IMR-90 (cell line): Measurements from ENCODE around the gene RGL4. TPM values are rescaled to one million over a fixed set of nuclear protein-coding genes. Genes with fewer than 3 reads are reported as not detected.

ENCODE experiments used
- ATAC-seq: fragments of 200-7000 bp; cut with Tn5 transposase; 2 replicates; pipeline ENCODE4 v1.9.1; 2020; ENCODE audit warnings: low read depth, mild to moderate bottlenecking, moderate library complexity
- BruUV-seq: library from RNA; stranded (reverse); fragments of 400-500 nt; replicated peaks from 2 replicates; lab custom pipeline; 2021; lab: Mats Ljungman, UMichigan
- CTCF ChIA-PET: fragments of 300-600 bp; formaldehyde crosslinking; extraction: SDS; loops from one replicate; lab custom pipeline; 2021; ENCODE audit warnings: antibody characterized with exemption; lab: Yijun Ruan, JAX
- POLR2A ChIA-PET: fragments of 300-600 bp; sonication (Branson Sonifier 250); formaldehyde crosslinking; loops from one replicate; lab custom pipeline; 2022; ENCODE audit warnings: antibody characterized with exemption; ENCODE audit not compliant: unreplicated experiment; lab: Charles Lee
- DNase-seq: peaks from one replicate; pipeline ENCODE4 v3.0.0; 2013
- H2AFZ ChIP-seq: replicated peaks from 2 replicates; pipeline ENCODE3; 2013; ENCODE audit warnings: low read length, mild to moderate bottlenecking; ENCODE audit not compliant: poor library complexity
- H2AK5ac ChIP-seq: 2 replicates; pipeline ENCODE4 v1.6.1; 2013; ENCODE audit warnings: low read depth, low read length, inconsistent platforms
- H2AK9ac ChIP-seq: replicated peaks from 2 replicates; pipeline ENCODE3; 2013; ENCODE audit warnings: mild to moderate bottlenecking, low read depth, low read length, moderate library complexity; ENCODE audit not compliant: poor library complexity
- H2BK120ac ChIP-seq: 2 replicates; pipeline ENCODE4 v1.6.1; 2013; ENCODE audit warnings: low read depth, low read length, inconsistent platforms
- H2BK15ac ChIP-seq: 3 replicates; pipeline ENCODE4 v1.6.1; 2013; ENCODE audit warnings: low read depth, low read length, inconsistent platforms
- H2BK20ac ChIP-seq: 2 replicates; pipeline ENCODE4 v1.6.1; 2013; ENCODE audit warnings: low read depth, mild to moderate bottlenecking, inconsistent platforms, low read length, moderate library complexity
- H2BK5ac ChIP-seq: 2 replicates; pipeline ENCODE4 v1.6.1; 2013; ENCODE audit warnings: mild to moderate bottlenecking, low read depth, low read length, inconsistent platforms; ENCODE audit not compliant: poor library complexity, severe bottlenecking
- H3K14ac ChIP-seq: replicated peaks from 2 replicates; pipeline ENCODE4 v1.6.1; 2013; ENCODE audit warnings: low read depth, low read length, inconsistent platforms
- H3K18ac ChIP-seq: 2 replicates; pipeline ENCODE4 v1.6.1; 2013; ENCODE audit warnings: low read depth, low read length, control low read depth
- H3K23ac ChIP-seq: 2 replicates; pipeline ENCODE4 v1.6.1; 2013; ENCODE audit warnings: low read depth, low read length, inconsistent platforms
- H3K27ac ChIP-seq: 2 replicates; pipeline ENCODE4 v1.5.1; 2013; ENCODE audit warnings: mild to moderate bottlenecking, control low read depth, low read length; ENCODE audit not compliant: insufficient read depth
- H3K27me3 ChIP-seq: 2 replicates; pipeline ENCODE4 v1.6.1; 2013; ENCODE audit warnings: low read length; ENCODE audit not compliant: control insufficient read depth, insufficient read depth
- H3K36me3 ChIP-seq: 2 replicates; pipeline ENCODE4 v1.6.1; 2013; ENCODE audit warnings: low read length, mixed read lengths; ENCODE audit not compliant: control insufficient read depth, insufficient read depth
- H3K4ac ChIP-seq: 2 replicates; pipeline ENCODE4 v1.6.1; 2013; ENCODE audit warnings: low read depth, low read length, inconsistent platforms
- H3K4me1 ChIP-seq: 2 replicates; pipeline ENCODE4 v1.6.1; 2013; ENCODE audit warnings: low read length, mixed read lengths; ENCODE audit not compliant: control insufficient read depth, insufficient read depth
- H3K4me2 ChIP-seq: 2 replicates; pipeline ENCODE4 v1.6.1; 2013; ENCODE audit warnings: low read depth, mild to moderate bottlenecking, control low read depth, low read length, moderate library complexity
- H3K4me3 ChIP-seq: 2 replicates; pipeline ENCODE4 v1.5.1; 2013; ENCODE audit warnings: low read depth, mild to moderate bottlenecking, control low read depth, low read length, moderate library complexity; ENCODE audit not compliant: insufficient read depth
- H3K56ac ChIP-seq: 2 replicates; pipeline ENCODE4 v1.6.1; 2013; ENCODE audit warnings: low read length, inconsistent platforms; ENCODE audit not compliant: insufficient read depth; ENCODE audit errors: extremely low read depth
- H3K79me1 ChIP-seq, 2 experiments: 2 replicates each; pipeline ENCODE4 v1.6.1; 2013; ENCODE audit warnings: low read length in 2 of 2, inconsistent platforms in 1 of 2, low read depth in 1 of 2
- H3K9ac ChIP-seq: 2 replicates; pipeline ENCODE4 v1.6.1; 2013; ENCODE audit warnings: low read depth, low read length, control low read depth
- H3K9me1 ChIP-seq: 2 replicates; pipeline ENCODE4 v1.6.1; 2013; ENCODE audit warnings: low read length, inconsistent platforms; ENCODE audit not compliant: insufficient read depth
- H3K9me3 ChIP-seq: 2 replicates; pipeline ENCODE4 v1.6.1; 2013; ENCODE audit warnings: low read length; ENCODE audit not compliant: control insufficient read depth, insufficient read depth
- H4K20me1 ChIP-seq: 2 replicates; pipeline ENCODE4 v1.6.1; 2013; ENCODE audit warnings: low read length, inconsistent platforms; ENCODE audit not compliant: insufficient read depth
- H4K5ac ChIP-seq: 2 replicates; pipeline ENCODE4 v1.6.1; 2013; ENCODE audit warnings: mild to moderate bottlenecking, low read depth, low read length, control low read depth
- H4K8ac ChIP-seq, 2 experiments: 2 replicates each; pipeline ENCODE4 v1.6.1; 2013; ENCODE audit warnings: low read depth in 2 of 2, low read length in 2 of 2, control low read depth in 1 of 2, inconsistent platforms in 1 of 2
- H4K91ac ChIP-seq: 2 replicates; pipeline ENCODE4 v1.6.1; 2013; ENCODE audit warnings: low read depth, low read length, inconsistent platforms; ENCODE audit not compliant: insufficient read depth
- CEBPB ChIP-seq: IDR thresholded peaks from 2 replicates; pipeline ENCODE4 v1.6.1; 2012; ENCODE audit warnings: low read depth, low read length, improper control_type of control experiment
- ELK1 ChIP-seq: fragments of 150-350 bp; IDR thresholded peaks from 2 replicates; pipeline ENCODE4 v1.6.1; 2016; ENCODE audit warnings: low read depth, mild to moderate bottlenecking, low read length, moderate library complexity, borderline replicate concordance
- FOS ChIP-seq: fragments of 150-350 bp; IDR thresholded peaks from 2 replicates; pipeline ENCODE4 v1.6.1; 2016; ENCODE audit warnings: low read depth, low read length
- MXI1 ChIP-seq: IDR thresholded peaks from 2 replicates; pipeline ENCODE4 v1.6.1; 2012; ENCODE audit warnings: low read depth, mild to moderate bottlenecking, low read length, moderate library complexity, borderline replicate concordance
- NFE2L2 ChIP-seq: fragments of 150-350 bp; IDR thresholded peaks from 2 replicates; pipeline ENCODE4 v1.6.1; 2016; ENCODE audit warnings: low read depth, mild to moderate bottlenecking, low read length
- POLR2A ChIP-seq: IDR thresholded peaks from 2 replicates; pipeline ENCODE4 v1.6.1; 2012; ENCODE audit warnings: mild to moderate bottlenecking, low read depth, low read length
- RAD21 ChIP-seq: IDR thresholded peaks from 2 replicates; pipeline ENCODE4 v1.6.1; 2012; ENCODE audit warnings: low read length, improper control_type of control experiment
- RCOR1 ChIP-seq: IDR thresholded peaks from 2 replicates; pipeline ENCODE4 v1.6.1; 2012; ENCODE audit warnings: mild to moderate bottlenecking, low read length, improper control_type of control experiment; ENCODE audit not compliant: insufficient replicate concordance
- RFX5 ChIP-seq: IDR thresholded peaks from 2 replicates; pipeline ENCODE4 v1.8.0; 2012; ENCODE audit warnings: low read depth, mild to moderate bottlenecking, low read length, moderate library complexity
- SMC3 ChIP-seq: fragments of 150-350 bp; IDR thresholded peaks from 2 replicates; pipeline ENCODE4 v1.6.1; 2016; ENCODE audit warnings: low read depth, mild to moderate bottlenecking, antibody characterized with exemption, low read length, moderate library complexity
- WGBS, 2 experiments: methylation state at CpG; one replicate each; pipeline versions ENCODE4 v1.1.5 to v1.1.7; 2013; ENCODE audit warnings: missing lambda C conversion rate in 2 of 2; ENCODE audit not compliant: insufficient read length in 1 of 2; ENCODE audit errors: extremely low coverage in 2 of 2; 5-methylcytosine and 5-hydroxymethylcytosine counted together
- dilution Hi-C: fragments of 300-500 bp; cut with HindIII; formaldehyde crosslinking; loops from one replicate; pipeline ENCODE4 v1.14.3; 2018; ENCODE audit warnings: low sequenced_read_pairs; ENCODE audit not compliant: unreplicated experiment
- in situ Hi-C: fragments of 300-500 bp; cut with MboI; formaldehyde crosslinking; loops from 3 replicates; pipeline ENCODE4 v1.14.3; 2019; ENCODE audit warnings: low sequenced_read_pairs, inconsistent platforms, mixed read lengths
- intact Hi-C: fragments of 100-400 bp; cut with micrococcal nuclease; formaldehyde crosslinking; loops from 2 replicates; pipeline ENCODE4 v1.10.0; 2022
- polyA plus RNA-seq, 3 experiments: library from polyadenylated mRNA; depleted of rRNA; stranded (reverse); fragments of >200 nt; gene quantifications; 2 replicates each; pipeline ENCODE4 v1.2.3, GENCODE V29; 2012; ENCODE audit warnings: low replicate concordance in 1 of 3
- total RNA-seq: library from RNA; depleted of rRNA; stranded (reverse); fragments of >200 nt; gene quantifications from 2 replicates; pipeline ENCODE4 v1.2.3, GENCODE V29; 2012
- TF ChIP-seq, protein P1 (sequence below): fragments of 150-350 bp; IDR thresholded peaks from 2 replicates; pipeline ENCODE4 v1.6.1; 2017; ENCODE audit warnings: mild to moderate bottlenecking, antibody characterized with exemption, low read length, low read depth

RGL4 gene
- total and polyA plus RNA-seq, 2 of the 4 experiments (the other 2 are of a cell fraction), result not detected

GRCh38 chr22:23718371-23719165 lies 27.8 kb downstream of the RGL4 start:
- POLR2A ChIA-PET, result interaction anchor here (0.7 kb wide), 1 partner anchor 14 kb away, joined by 6 read pairs; no protein-coding TSS in a partner anchor
- H3K27ac ChIP-seq, result no peak overlapping the region
- in situ Hi-C loops, result no loop called here

More at GRCh38 chr22:23718371-23719165, 27.8 kb downstream of the RGL4 start:
- Histone ChIP-seq H4K5ac (no peak overlapping the region), H3K27me3 (no peaks in the 10 kb centered on the region), H4K91ac (no peak overlapping the region), H4K20me1 (no peaks in the 10 kb centered on the region), H2AK9ac (peak overlapping the region; percentile 65), H3K4me2 (no peak overlapping the region), H2BK120ac (no peak overlapping the region), H3K9me3 (no peaks in the 10 kb centered on the region), H3K4me3 (no peak overlapping the region), H2BK20ac (no peak overlapping the region), H3K79me1 (peaks cover 10 to 27% of the 10 kb centered on the region in 2 experiments), H3K36me3 (peaks cover 10% of the 10 kb centered on the region), H3K18ac (no peak overlapping the region), H4K8ac (no peak overlapping the region), H2BK5ac (no peak overlapping the region), H2BK15ac (no peak overlapping the region), H3K9me1 (peaks cover 10% of the 10 kb centered on the region), H3K9ac (no peak overlapping the region), H3K4ac (no peak overlapping the region), H3K23ac (no peak overlapping the region), H2AK5ac (no peak overlapping the region), H2AFZ (no peak overlapping the region), H3K4me1 (0 out of 2 replicates have a peak, but pooled peaks cover 5% of the 10 kb centered on the region), H3K56ac (no peak overlapping the region), H3K14ac (no peak overlapping the region)
- no peak for ATAC-seq
- CTCF ChIA-PET, result interaction anchor here (0.6 kb wide), 1 partner anchor 23 kb away, joined by 3 read pairs; no protein-coding TSS in a partner anchor
- dilution Hi-C loops (no loop called here), intact Hi-C loops (no loop called here)
- DNase-seq, result no peak
- WGBS, 2 experiments, result 80% methylated on average over 2 of the region's 17 CpGs; no CpG with 5 or more reads in 1 of the 2 experiments
- BruUV-seq, result no TSS peak
- TF ChIP-seq SMC3, result no peak
- no peak for TF ChIP-seq MXI1
- TF ChIP-seq POLR2A, result no peak
- no peak for TF ChIP-seq RFX5
- TF ChIP-seq, protein P1, sequence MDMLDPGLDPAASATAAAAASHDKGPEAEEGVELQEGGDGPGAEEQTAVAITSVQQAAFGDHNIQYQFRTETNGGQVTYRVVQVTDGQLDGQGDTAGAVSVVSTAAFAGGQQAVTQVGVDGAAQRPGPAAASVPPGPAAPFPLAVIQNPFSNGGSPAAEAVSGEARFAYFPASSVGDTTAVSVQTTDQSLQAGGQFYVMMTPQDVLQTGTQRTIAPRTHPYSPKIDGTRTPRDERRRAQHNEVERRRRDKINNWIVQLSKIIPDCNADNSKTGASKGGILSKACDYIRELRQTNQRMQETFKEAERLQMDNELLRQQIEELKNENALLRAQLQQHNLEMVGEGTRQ, result no peak
- TF ChIP-seq NFE2L2, result no peak
- TF ChIP-seq RAD21, result no peak
- TF ChIP-seq FOS, result no peak
- TF ChIP-seq CEBPB, result no peak
- no peak for TF ChIP-seq RCOR1
- no peak for TF ChIP-seq ELK1
